ENCODE measurements around the gene FNBP1. TPM values are rescaled to one million over a fixed set of nuclear protein-coding genes. Genes with fewer than 3 reads are reported as not detected.

FNBP1 gene
- total and polyA plus RNA-seq, 10 of the 15 experiments (the other 5 are each of a cell fraction or from before 2014, with no cell fraction given), result 64.5 to 353 (median 179) TPM

GRCh38 chr9:130023144-130023787 is 19.7 kb downstream of the FNBP1 start (continued):
- TF ChIP-seq CEBPB (IDR thresholded peaks at IDR 0.05; ENCODE audit: borderline replicate concordance in 1 of 2, low read depth in 2 of 2, low read length in 2 of 2), result no peak
- no peak for TF ChIP-seq E2F4 (IDR thresholded peaks at IDR 0.05; ENCODE audit: low read depth, low read length)
- TF ChIP-seq E4F1 (IDR thresholded peaks at IDR 0.05; ENCODE audit: borderline replicate concordance, partially characterized antibody), result no peak
- TF ChIP-seq RELA (IDR thresholded peaks at IDR 0.05; ENCODE audit: borderline replicate concordance, partially characterized antibody), result no peak
- 0 out of 2 replicates have a peak, but pooled peaks have one; percentile 34 for TF ChIP-seq GATAD2B (conservative IDR thresholded peaks at IDR 0.05; ENCODE audit: low read depth)
- no peak for TF ChIP-seq NFYB (IDR thresholded peaks at IDR 0.05; ENCODE audit: insufficient read depth, low read depth, low read length)
- TF ChIP-seq MLLT1 (IDR thresholded peaks at IDR 0.05), result no peak; the same call in none of the 2 replicates
